IMR-90 (cell line): ENCODE results near the gene KCNJ10. TPM values are rescaled to one million over a fixed set of nuclear protein-coding genes. Genes with fewer than 3 reads are reported as not detected.

Source experiments
- ATAC-seq: fragments of 200-7000 bp; cut with Tn5 transposase; 2 replicates; pipeline ENCODE4 v1.9.1; 2020; ENCODE audit warnings: low read depth, mild to moderate bottlenecking, moderate library complexity
- BruUV-seq: library from RNA; stranded (reverse); fragments of 400-500 nt; replicated peaks from 2 replicates; lab custom pipeline; 2021; lab: Mats Ljungman, UMichigan
- CTCF ChIA-PET: fragments of 300-600 bp; formaldehyde crosslinking; extraction: SDS; loops from one replicate; lab custom pipeline; 2021; ENCODE audit warnings: antibody characterized with exemption; lab: Yijun Ruan, JAX
- POLR2A ChIA-PET: fragments of 300-600 bp; sonication (Branson Sonifier 250); formaldehyde crosslinking; loops from one replicate; lab custom pipeline; 2022; ENCODE audit warnings: antibody characterized with exemption; ENCODE audit not compliant: unreplicated experiment; lab: Charles Lee
- DNase-seq: peaks from one replicate; pipeline ENCODE4 v3.0.0; 2013
- H2AFZ ChIP-seq: replicated peaks from 2 replicates; pipeline ENCODE3; 2013; ENCODE audit warnings: low read length, mild to moderate bottlenecking; ENCODE audit not compliant: poor library complexity
- H2AK5ac ChIP-seq: 2 replicates; pipeline ENCODE4 v1.6.1; 2013; ENCODE audit warnings: low read depth, low read length, inconsistent platforms
- H2AK9ac ChIP-seq: replicated peaks from 2 replicates; pipeline ENCODE3; 2013; ENCODE audit warnings: mild to moderate bottlenecking, low read depth, low read length, moderate library complexity; ENCODE audit not compliant: poor library complexity
- H2BK120ac ChIP-seq: 2 replicates; pipeline ENCODE4 v1.6.1; 2013; ENCODE audit warnings: low read depth, low read length, inconsistent platforms
- H2BK15ac ChIP-seq: 3 replicates; pipeline ENCODE4 v1.6.1; 2013; ENCODE audit warnings: low read depth, low read length, inconsistent platforms
- H2BK20ac ChIP-seq: 2 replicates; pipeline ENCODE4 v1.6.1; 2013; ENCODE audit warnings: low read depth, mild to moderate bottlenecking, inconsistent platforms, low read length, moderate library complexity
- H2BK5ac ChIP-seq: 2 replicates; pipeline ENCODE4 v1.6.1; 2013; ENCODE audit warnings: mild to moderate bottlenecking, low read depth, low read length, inconsistent platforms; ENCODE audit not compliant: poor library complexity, severe bottlenecking
- H3K14ac ChIP-seq: replicated peaks from 2 replicates; pipeline ENCODE4 v1.6.1; 2013; ENCODE audit warnings: low read depth, low read length, inconsistent platforms
- H3K18ac ChIP-seq: 2 replicates; pipeline ENCODE4 v1.6.1; 2013; ENCODE audit warnings: low read depth, low read length, control low read depth
- H3K23ac ChIP-seq: 2 replicates; pipeline ENCODE4 v1.6.1; 2013; ENCODE audit warnings: low read depth, low read length, inconsistent platforms
- H3K27ac ChIP-seq: 2 replicates; pipeline ENCODE4 v1.5.1; 2013; ENCODE audit warnings: mild to moderate bottlenecking, control low read depth, low read length; ENCODE audit not compliant: insufficient read depth
- H3K27me3 ChIP-seq: 2 replicates; pipeline ENCODE4 v1.6.1; 2013; ENCODE audit warnings: low read length; ENCODE audit not compliant: control insufficient read depth, insufficient read depth
- H3K36me3 ChIP-seq: 2 replicates; pipeline ENCODE4 v1.6.1; 2013; ENCODE audit warnings: low read length, mixed read lengths; ENCODE audit not compliant: control insufficient read depth, insufficient read depth
- H3K4ac ChIP-seq: 2 replicates; pipeline ENCODE4 v1.6.1; 2013; ENCODE audit warnings: low read depth, low read length, inconsistent platforms
- H3K4me1 ChIP-seq: 2 replicates; pipeline ENCODE4 v1.6.1; 2013; ENCODE audit warnings: low read length, mixed read lengths; ENCODE audit not compliant: control insufficient read depth, insufficient read depth
- H3K4me2 ChIP-seq: 2 replicates; pipeline ENCODE4 v1.6.1; 2013; ENCODE audit warnings: low read depth, mild to moderate bottlenecking, control low read depth, low read length, moderate library complexity
- H3K4me3 ChIP-seq: 2 replicates; pipeline ENCODE4 v1.5.1; 2013; ENCODE audit warnings: low read depth, mild to moderate bottlenecking, control low read depth, low read length, moderate library complexity; ENCODE audit not compliant: insufficient read depth
- H3K56ac ChIP-seq: 2 replicates; pipeline ENCODE4 v1.6.1; 2013; ENCODE audit warnings: low read length, inconsistent platforms; ENCODE audit not compliant: insufficient read depth; ENCODE audit errors: extremely low read depth
- H3K79me1 ChIP-seq, 2 experiments: 2 replicates each; pipeline ENCODE4 v1.6.1; 2013; ENCODE audit warnings: low read length in 2 of 2, inconsistent platforms in 1 of 2, low read depth in 1 of 2
- H3K9ac ChIP-seq: 2 replicates; pipeline ENCODE4 v1.6.1; 2013; ENCODE audit warnings: low read depth, low read length, control low read depth
- H3K9me1 ChIP-seq: 2 replicates; pipeline ENCODE4 v1.6.1; 2013; ENCODE audit warnings: low read length, inconsistent platforms; ENCODE audit not compliant: insufficient read depth
- H3K9me3 ChIP-seq: 2 replicates; pipeline ENCODE4 v1.6.1; 2013; ENCODE audit warnings: low read length; ENCODE audit not compliant: control insufficient read depth, insufficient read depth
- H4K20me1 ChIP-seq: 2 replicates; pipeline ENCODE4 v1.6.1; 2013; ENCODE audit warnings: low read length, inconsistent platforms; ENCODE audit not compliant: insufficient read depth
- H4K5ac ChIP-seq: 2 replicates; pipeline ENCODE4 v1.6.1; 2013; ENCODE audit warnings: mild to moderate bottlenecking, low read depth, low read length, control low read depth
- H4K8ac ChIP-seq, 2 experiments: 2 replicates each; pipeline ENCODE4 v1.6.1; 2013; ENCODE audit warnings: low read depth in 2 of 2, low read length in 2 of 2, control low read depth in 1 of 2, inconsistent platforms in 1 of 2
- H4K91ac ChIP-seq: 2 replicates; pipeline ENCODE4 v1.6.1; 2013; ENCODE audit warnings: low read depth, low read length, inconsistent platforms; ENCODE audit not compliant: insufficient read depth
- BHLHE40 ChIP-seq: fragments of 150-350 bp; IDR thresholded peaks from 2 replicates; pipeline ENCODE4 v1.6.1; 2016; ENCODE audit warnings: mild to moderate bottlenecking, low read depth, low read length
- CHD1 ChIP-seq: IDR thresholded peaks from 2 replicates; pipeline ENCODE4 v1.6.1; 2012; ENCODE audit warnings: low read depth, low read length, improper control_type of control experiment
- RAD21 ChIP-seq: IDR thresholded peaks from 2 replicates; pipeline ENCODE4 v1.6.1; 2012; ENCODE audit warnings: low read length, improper control_type of control experiment
- RFX5 ChIP-seq: IDR thresholded peaks from 2 replicates; pipeline ENCODE4 v1.8.0; 2012; ENCODE audit warnings: low read depth, mild to moderate bottlenecking, low read length, moderate library complexity
- WGBS, 2 experiments: methylation state at CpG; one replicate each; pipeline versions ENCODE4 v1.1.5 to v1.1.7; 2013; ENCODE audit warnings: missing lambda C conversion rate in 2 of 2; ENCODE audit not compliant: insufficient read length in 1 of 2; ENCODE audit errors: extremely low coverage in 2 of 2; 5-methylcytosine and 5-hydroxymethylcytosine counted together
- dilution Hi-C: fragments of 300-500 bp; cut with HindIII; formaldehyde crosslinking; loops from one replicate; pipeline ENCODE4 v1.14.3; 2018; ENCODE audit warnings: low sequenced_read_pairs; ENCODE audit not compliant: unreplicated experiment
- in situ Hi-C: fragments of 300-500 bp; cut with MboI; formaldehyde crosslinking; loops from 3 replicates; pipeline ENCODE4 v1.14.3; 2019; ENCODE audit warnings: low sequenced_read_pairs, inconsistent platforms, mixed read lengths
- intact Hi-C: fragments of 100-400 bp; cut with micrococcal nuclease; formaldehyde crosslinking; loops from 2 replicates; pipeline ENCODE4 v1.10.0; 2022
- polyA plus RNA-seq, 3 experiments: library from polyadenylated mRNA; depleted of rRNA; stranded (reverse); fragments of >200 nt; gene quantifications; 2 replicates each; pipeline ENCODE4 v1.2.3, GENCODE V29; 2012; ENCODE audit warnings: low replicate concordance in 1 of 3
- total RNA-seq: library from RNA; depleted of rRNA; stranded (reverse); fragments of >200 nt; gene quantifications from 2 replicates; pipeline ENCODE4 v1.2.3, GENCODE V29; 2012

The KCNJ10 gene
- total and polyA plus RNA-seq, 2 of the 4 experiments (the other 2 are of a cell fraction), result not detected

DNA sequence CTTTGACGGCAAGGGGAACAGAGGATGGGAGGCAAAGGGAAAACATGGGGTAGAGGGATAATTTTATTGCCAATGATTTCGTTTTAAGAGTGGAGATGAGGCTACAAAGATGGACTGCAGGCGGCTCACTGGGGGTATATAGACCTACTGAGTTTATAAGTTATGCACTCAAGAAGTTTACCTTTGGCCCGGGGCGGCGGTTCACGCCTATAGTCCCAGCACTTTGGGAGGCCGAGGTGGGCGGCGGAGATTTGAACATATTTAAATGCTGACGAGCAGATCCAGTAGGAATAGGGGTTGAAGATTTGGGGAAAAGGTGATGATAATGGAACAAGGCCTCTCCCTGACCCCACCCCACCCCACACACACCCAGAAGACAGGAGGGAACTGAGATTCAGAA, 107.8 kb downstream of the KCNJ10 start:
- dilution Hi-C loops, result no loop called here
- Histone ChIP-seq H3K4me1 (peaks cover 2% of the 10 kb centered on the region; the same call in 1 of the 2 replicates), H2BK20ac (no peak overlapping the region), H2AFZ (no peak overlapping the region), H2AK9ac (no peak overlapping the region), H2BK120ac (no peak overlapping the region), H4K8ac (no peak overlapping the region), H3K4ac (no peak overlapping the region), H3K27ac (no peak overlapping the region), H3K27me3 (peaks cover 6% of the 10 kb centered on the region), H3K9ac (no peak overlapping the region), H3K56ac (no peak overlapping the region), H4K91ac (no peak overlapping the region), H3K4me3 (no peak overlapping the region), H3K23ac (no peak overlapping the region), H2BK15ac (no peak overlapping the region), H4K5ac (no peak overlapping the region), H2AK5ac (no peak overlapping the region), H3K9me3 (no peaks in the 10 kb centered on the region), H3K36me3 (no peaks in the 10 kb centered on the region), H3K4me2 (peak overlapping the region; percentile 18; the same call in 1 of the 2 replicates), H2BK5ac (no peak overlapping the region), H3K79me1 (no peaks in the 10 kb centered on the region), H3K9me1 (no peaks in the 10 kb centered on the region), H3K14ac (no peak overlapping the region), H3K18ac (no peak overlapping the region), H4K20me1 (no peaks in the 10 kb centered on the region)
- no peak for ATAC-seq
- DNase-seq, result no peak
- in situ Hi-C loops, result no loop called here
- POLR2A ChIA-PET, result no interaction called here
- BruUV-seq, result no TSS peak
- CTCF ChIA-PET, result no interaction called here
- intact Hi-C loops, result no loop called here
- WGBS, 2 experiments, result 89% methylated on average over 6 of the region's 11 CpGs; no CpG with 5 or more reads in 1 of the 2 experiments
- TF ChIP-seq RAD21, result no peak
- TF ChIP-seq CHD1, result no peak
- TF ChIP-seq RFX5, result no peak
- TF ChIP-seq BHLHE40, result no peak
